Measurements from ENCODE around the gene ADCYAP1R1. TPM values are rescaled to one million over a fixed set of nuclear protein-coding genes. Genes with fewer than 3 reads are reported as not detected.

The ADCYAP1R1 gene
- total and polyA plus RNA-seq, 11 donors: 0.42 to 7.7 (median 1.6) TPM

DNA sequence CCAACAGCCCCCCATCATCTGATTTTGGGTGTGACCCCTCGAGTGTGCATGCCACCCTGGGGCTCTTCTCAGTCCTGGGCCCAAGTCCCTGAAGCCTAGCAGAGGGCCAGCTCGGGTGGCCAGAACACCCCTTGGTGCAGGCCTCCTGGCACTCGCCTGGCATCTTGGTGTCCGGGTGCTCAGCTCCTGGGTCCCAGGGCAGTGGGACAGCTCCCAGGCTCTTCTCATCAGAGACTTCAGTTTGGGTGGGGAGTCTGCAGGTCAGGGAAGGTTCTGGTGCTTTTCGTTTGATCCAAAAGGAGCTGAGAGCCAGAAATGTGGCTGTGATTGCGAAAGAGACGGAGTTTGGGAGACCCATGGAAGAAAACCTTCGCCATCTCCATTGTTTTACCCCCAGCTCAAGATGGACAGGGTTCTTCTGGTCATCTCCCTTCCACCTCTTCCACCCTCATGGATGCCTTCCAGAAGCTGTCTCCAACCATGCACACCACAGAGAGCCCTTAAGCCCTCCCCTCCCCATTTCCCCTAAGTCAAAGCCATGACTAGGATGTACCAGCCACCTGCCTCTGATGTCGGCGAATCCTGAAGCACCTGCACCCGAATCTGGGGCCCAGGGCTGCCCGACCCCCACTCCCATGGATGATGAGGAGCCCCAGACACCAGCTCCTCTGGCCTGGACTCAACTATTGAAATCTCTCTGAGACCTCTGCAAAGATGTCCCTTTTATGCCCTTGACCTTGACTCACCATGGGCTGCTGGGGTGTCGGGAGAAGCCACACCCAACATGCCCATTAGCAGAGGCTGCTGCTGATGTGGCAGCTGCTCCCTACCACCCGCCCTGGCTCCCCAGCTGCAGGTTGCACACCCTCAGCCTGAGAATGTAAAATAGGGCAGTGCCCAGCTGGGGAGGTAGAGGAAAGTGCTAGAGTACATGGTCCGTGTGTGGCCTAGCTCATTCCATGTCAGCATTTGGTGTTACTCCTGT, 55.3 kb downstream of the ADCYAP1R1 start:
- ATAC-seq (no peak), DNase-seq (no peak)
- intact Hi-C loops (cut with DNase I): no loop called here
- no peak overlapping the region for H3K27ac ChIP-seq
- H3K27me3 ChIP-seq: no peaks in the 10 kb centered on the region
- 84 to 87% (median 86%) methylated on average over 12 to 15 of the region's 15 CpGs for WGBS, 4 donors
- no peaks in the 10 kb centered on the region for H3K9me3 ChIP-seq
- TF ChIP-seq POLR2A (IDR thresholded peaks at IDR 0.05): no peak
- TF ChIP-seq, protein P1, sequence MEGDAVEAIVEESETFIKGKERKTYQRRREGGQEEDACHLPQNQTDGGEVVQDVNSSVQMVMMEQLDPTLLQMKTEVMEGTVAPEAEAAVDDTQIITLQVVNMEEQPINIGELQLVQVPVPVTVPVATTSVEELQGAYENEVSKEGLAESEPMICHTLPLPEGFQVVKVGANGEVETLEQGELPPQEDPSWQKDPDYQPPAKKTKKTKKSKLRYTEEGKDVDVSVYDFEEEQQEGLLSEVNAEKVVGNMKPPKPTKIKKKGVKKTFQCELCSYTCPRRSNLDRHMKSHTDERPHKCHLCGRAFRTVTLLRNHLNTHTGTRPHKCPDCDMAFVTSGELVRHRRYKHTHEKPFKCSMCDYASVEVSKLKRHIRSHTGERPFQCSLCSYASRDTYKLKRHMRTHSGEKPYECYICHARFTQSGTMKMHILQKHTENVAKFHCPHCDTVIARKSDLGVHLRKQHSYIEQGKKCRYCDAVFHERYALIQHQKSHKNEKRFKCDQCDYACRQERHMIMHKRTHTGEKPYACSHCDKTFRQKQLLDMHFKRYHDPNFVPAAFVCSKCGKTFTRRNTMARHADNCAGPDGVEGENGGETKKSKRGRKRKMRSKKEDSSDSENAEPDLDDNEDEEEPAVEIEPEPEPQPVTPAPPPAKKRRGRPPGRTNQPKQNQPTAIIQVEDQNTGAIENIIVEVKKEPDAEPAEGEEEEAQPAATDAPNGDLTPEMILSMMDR (IDR thresholded peaks at IDR 0.05): no peak
- H3K36me3 ChIP-seq: no peaks in the 10 kb centered on the region
- H3K4me3 ChIP-seq: no peak overlapping the region
- no peaks in the 10 kb centered on the region for H3K4me1 ChIP-seq

DNA sequence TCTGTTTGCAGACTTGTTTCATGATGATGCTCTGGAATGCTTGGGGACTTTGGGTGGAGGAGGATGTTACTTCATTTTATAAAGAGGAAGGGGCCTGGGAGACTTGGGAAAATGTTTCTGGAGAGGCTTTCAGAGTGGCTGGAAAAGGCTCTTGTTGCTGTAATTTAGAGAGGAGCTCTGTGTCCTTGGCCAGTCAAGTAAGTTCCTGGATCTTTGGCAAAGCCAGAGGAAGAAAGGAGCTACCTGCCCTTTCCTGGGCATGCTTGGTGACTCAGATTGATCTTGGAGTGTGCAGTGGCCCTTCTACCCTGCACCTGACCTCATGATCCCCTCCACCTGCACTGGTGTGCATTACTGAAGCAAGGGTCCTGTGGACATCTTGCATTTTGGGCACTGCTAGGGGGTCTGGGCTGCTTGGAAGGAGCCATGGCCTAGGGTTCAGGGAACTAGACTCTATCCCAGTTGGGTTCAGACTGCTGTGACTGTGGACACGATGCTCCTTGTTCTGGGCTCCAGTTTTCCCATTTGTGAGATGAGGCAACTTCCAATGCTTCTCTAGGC, 56.1 kb downstream of the ADCYAP1R1 start:
- Histone ChIP-seq H3K27me3 (no peaks in the 10 kb centered on the region), H3K4me1 (no peaks in the 10 kb centered on the region), H3K9me3 (no peaks in the 10 kb centered on the region), H3K4me3 (no peak overlapping the region), H3K27ac (no peak overlapping the region), H3K36me3 (no peaks in the 10 kb centered on the region)
- TF ChIP-seq, protein P1 (IDR thresholded peaks at IDR 0.05): no peak
- no peak for TF ChIP-seq POLR2A (IDR thresholded peaks at IDR 0.05)
- 70 to 100% (median 73%) methylated on average over 1 of the region's 1 CpG for WGBS, 4 donors
- ATAC-seq (no peak), DNase-seq (no peak)
- intact Hi-C loops (cut with DNase I): no loop called here

DNA sequence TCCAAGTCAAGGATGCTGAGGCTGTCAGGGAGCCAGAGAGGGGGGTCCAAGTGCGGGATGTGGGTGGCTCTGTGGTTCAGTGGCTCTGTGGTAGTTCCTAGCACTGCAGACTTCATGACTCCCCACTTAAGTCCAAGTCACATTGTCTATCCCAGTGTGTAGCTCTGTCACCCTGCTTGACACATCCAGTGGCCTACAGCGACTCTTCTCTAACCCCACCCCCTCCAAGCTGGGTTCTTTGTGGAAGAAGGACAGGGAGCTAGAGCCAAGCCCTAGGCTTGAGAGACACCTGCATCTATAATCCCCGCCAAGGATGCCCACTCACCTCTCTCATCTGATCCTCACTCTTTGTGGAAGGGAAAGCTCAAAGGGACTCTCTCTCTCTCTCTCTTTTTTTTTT, 57.6 kb downstream of the ADCYAP1R1 start:
- no peaks in the 10 kb centered on the region for H3K4me1 ChIP-seq
- no peak for ATAC-seq
- DNase-seq: no peak
- no peak overlapping the region for H3K27ac ChIP-seq
- H3K4me3 ChIP-seq: no peak overlapping the region
- no peak for TF ChIP-seq POLR2A (IDR thresholded peaks at IDR 0.05)
- TF ChIP-seq, protein P1 (IDR thresholded peaks at IDR 0.05): no peak
- WGBS, 4 donors: 82 to 87% (median 85%) methylated on average over 3 of the region's 3 CpGs
- no peaks in the 10 kb centered on the region for H3K9me3 ChIP-seq
- no peaks in the 10 kb centered on the region for H3K27me3 ChIP-seq
- H3K36me3 ChIP-seq: no peaks in the 10 kb centered on the region
- intact Hi-C loops (cut with DNase I): no loop called here

DNA sequence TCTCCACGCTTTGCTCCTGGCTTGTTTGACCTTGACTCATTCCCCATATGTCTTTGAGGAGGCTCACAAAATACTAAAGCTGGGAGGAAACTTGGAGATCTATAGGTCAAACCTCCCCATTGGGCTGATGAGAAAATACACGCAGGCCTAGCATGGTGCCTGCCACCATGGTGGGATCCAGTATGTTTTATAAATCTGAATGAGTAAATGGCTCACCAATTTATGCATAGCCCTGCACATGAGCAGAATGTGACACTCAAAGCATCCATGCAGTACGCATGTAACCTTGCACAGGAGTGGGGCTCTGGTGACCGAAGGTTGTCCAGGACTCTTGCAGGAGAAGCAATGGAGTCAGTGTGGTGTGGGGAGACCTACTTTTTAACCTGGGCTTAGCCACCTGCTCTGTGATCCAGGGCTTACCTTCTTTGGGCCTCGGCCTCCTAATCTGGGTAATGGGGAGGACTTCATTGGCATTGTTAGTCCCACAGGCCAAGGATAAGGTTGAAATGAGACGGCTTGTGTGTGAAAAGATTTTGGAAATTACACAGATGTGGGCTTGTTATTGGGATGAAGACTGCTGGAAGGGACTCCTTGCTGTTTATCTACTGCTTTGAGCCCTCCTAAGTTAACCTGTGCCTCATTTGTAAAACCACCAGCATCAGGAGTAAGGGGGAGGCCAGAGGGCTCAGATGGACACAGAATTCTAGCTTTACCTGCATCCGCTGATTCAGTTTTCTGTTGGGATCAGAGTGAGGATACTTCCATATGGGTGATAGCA, 58.4 kb downstream of the ADCYAP1R1 start:
- 84 to 92% (median 88%) methylated on average over 7 of the region's 7 CpGs for WGBS, 4 donors
- Histone ChIP-seq H3K4me1 (no peaks in the 10 kb centered on the region), H3K27me3 (no peaks in the 10 kb centered on the region), H3K9me3 (no peaks in the 10 kb centered on the region), H3K27ac (no peak overlapping the region), H3K4me3 (no peak overlapping the region), H3K36me3 (no peaks in the 10 kb centered on the region)
- intact Hi-C loops (cut with DNase I): no loop called here
- TF ChIP-seq, protein P1 (IDR thresholded peaks at IDR 0.05): no peak
- no peak for TF ChIP-seq POLR2A (IDR thresholded peaks at IDR 0.05)
- no peak for ATAC-seq
- no peak for DNase-seq
